Uterus (tissue), 2 donors: ENCODE results near the gene FOLR3.

ENCODE experiments used
- POLR2A ChIP-seq, 2 donors: fragments of 450-650 bp; IDR thresholded peaks; one replicate each; pipeline ENCODE4 v1.6.1; 2016; ENCODE audit warnings: antibody characterized with exemption in 2 of 2, mild to moderate bottlenecking in 1 of 2, moderate library complexity in 1 of 2
- TF ChIP-seq, protein P1 (sequence below), 4 experiments: fragments of 200-600 bp in 2 of 4; fragments of 450-650 bp in 2 of 4; sonication (generic) in 2 of 4; IDR thresholded peaks; one replicate each; pipeline ENCODE4 v1.5.1; 2016 to 2019; ENCODE audit warnings: antibody characterized with exemption in 4 of 4, mild to moderate bottlenecking in 2 of 4, moderate library complexity in 1 of 4

DNA sequence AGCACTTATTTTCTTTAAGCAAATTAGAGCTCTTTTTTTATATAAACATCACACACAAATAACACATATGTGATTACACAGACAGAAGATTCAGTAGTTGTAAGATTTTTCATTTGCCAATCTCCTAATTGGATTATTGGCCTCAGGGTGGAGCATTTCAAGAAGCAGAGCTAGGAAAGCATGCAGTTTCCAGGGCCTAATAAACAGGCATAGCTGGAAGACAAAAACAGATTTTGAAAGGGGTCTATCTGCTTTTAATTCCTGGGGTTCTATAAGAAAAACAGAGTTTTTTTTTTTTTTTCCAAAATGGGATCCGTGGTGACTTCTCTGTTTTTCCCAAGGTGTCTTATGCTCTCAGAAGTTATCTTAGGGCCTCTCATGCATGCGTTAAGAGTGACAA, 7.6 kb upstream of the FOLR3 start:
- TF ChIP-seq, protein P1, sequence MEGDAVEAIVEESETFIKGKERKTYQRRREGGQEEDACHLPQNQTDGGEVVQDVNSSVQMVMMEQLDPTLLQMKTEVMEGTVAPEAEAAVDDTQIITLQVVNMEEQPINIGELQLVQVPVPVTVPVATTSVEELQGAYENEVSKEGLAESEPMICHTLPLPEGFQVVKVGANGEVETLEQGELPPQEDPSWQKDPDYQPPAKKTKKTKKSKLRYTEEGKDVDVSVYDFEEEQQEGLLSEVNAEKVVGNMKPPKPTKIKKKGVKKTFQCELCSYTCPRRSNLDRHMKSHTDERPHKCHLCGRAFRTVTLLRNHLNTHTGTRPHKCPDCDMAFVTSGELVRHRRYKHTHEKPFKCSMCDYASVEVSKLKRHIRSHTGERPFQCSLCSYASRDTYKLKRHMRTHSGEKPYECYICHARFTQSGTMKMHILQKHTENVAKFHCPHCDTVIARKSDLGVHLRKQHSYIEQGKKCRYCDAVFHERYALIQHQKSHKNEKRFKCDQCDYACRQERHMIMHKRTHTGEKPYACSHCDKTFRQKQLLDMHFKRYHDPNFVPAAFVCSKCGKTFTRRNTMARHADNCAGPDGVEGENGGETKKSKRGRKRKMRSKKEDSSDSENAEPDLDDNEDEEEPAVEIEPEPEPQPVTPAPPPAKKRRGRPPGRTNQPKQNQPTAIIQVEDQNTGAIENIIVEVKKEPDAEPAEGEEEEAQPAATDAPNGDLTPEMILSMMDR (IDR thresholded peaks at IDR 0.05), result no peak
- TF ChIP-seq POLR2A (IDR thresholded peaks at IDR 0.05), result no peak
